ENCODE measurements around the gene LHPP.

Gene LHPP

DNA sequence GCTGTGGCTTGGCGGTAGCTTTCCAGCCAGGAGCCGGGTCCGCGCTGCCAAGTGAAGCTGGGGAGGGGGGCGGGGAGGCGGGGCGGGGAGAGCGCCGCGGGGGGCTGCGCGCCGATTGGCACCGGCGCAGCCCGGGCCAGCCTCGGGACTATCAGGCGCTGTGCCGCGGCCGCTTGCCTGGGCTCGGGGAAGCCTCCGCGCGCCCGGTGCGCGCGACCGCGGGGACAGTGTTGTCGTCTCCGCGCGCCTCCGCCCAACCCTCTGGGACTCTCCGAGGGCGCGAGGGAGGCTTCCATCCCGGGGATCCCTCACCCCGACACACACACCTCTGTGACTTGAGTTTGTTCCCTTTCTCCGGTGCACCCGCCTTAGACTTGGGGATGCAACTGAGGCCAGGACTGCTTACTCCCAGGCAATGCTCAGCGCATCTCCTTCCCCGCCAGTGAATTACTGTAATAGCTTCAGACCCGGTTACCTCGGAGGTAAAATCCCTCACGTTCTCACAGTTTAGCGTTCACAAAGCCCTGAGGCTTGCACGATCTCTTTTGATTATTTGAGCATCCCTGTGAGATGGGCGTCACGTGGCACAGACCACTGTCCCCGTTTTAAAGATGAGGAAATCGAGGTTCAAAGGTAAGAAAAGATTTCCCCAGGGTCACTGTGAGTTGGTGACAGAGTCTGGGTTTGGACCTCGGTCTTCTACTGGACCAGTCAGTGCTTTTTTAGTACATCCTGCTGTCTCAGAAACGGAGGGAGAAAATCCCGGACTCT lies 11.4 kb upstream of the LHPP start, which contains the start of gene NKX1-2:
NKX1-2 (minus strand) TSS at position 24 of the 771 bp plus-strand sequence. CDS start 92 bp downstream, outside the sequence.
- peak; percentile 48 to 71 for DNase-seq (ENCODE audit: low read depth in 1 of 2, low spot score in 1 of 2)
- in situ Hi-C loops (cut with HindIII; ENCODE audit: low pct_unique_long_range_greater_than_20kb, low sequenced_read_pairs): no loop called here
- no peak for TF ChIP-seq JUND (IDR thresholded peaks at IDR 0.05; ENCODE audit: low read depth)

DNA sequence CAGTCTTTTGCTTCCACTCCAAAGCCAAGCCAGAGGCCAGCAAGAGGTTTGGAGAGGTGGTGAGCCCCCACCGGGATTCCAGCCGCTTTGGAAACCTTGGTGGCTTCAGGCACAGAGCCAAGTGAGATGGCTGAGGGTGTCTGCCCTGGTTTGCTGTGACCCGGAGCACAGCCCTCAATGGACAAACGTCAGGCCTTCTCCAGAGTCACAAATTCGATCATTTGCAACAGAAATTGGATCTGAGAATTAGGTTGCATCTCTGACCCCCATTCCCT lies 10.9 kb upstream of the LHPP start:
- in situ Hi-C loops (cut with HindIII; ENCODE audit: low pct_unique_long_range_greater_than_20kb, low sequenced_read_pairs): no loop called here
- no peak for DNase-seq (ENCODE audit: low read depth in 1 of 2, low spot score in 1 of 2)
- no peak for TF ChIP-seq JUND (IDR thresholded peaks at IDR 0.05; ENCODE audit: low read depth)

DNA sequence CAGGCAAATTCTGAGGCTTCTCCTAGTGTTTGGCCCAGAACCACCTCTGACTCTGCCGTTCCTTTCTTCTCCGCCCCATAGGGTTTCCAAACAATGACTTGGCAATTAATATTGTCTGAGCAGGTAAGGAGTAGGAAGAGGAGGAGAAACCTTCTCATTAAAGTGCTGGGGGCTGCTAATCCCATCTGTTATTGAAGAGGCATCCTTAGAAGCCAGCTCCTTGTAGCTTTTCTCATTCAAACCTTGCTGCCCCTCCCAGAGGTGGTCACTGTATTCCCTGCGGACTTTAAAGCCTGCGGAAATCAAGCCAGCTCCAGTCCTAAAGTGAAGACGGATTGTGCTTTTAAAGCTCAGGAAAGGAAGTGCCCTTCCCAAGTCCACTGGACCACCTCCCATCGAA lies 10.3 kb upstream of the LHPP start:
- in situ Hi-C loops (cut with HindIII; ENCODE audit: low pct_unique_long_range_greater_than_20kb, low sequenced_read_pairs): no loop called here
- DNase-seq (ENCODE audit: low read depth in 1 of 2, low spot score in 1 of 2): no peak
- TF ChIP-seq JUND (IDR thresholded peaks at IDR 0.05; ENCODE audit: low read depth): no peak

DNA sequence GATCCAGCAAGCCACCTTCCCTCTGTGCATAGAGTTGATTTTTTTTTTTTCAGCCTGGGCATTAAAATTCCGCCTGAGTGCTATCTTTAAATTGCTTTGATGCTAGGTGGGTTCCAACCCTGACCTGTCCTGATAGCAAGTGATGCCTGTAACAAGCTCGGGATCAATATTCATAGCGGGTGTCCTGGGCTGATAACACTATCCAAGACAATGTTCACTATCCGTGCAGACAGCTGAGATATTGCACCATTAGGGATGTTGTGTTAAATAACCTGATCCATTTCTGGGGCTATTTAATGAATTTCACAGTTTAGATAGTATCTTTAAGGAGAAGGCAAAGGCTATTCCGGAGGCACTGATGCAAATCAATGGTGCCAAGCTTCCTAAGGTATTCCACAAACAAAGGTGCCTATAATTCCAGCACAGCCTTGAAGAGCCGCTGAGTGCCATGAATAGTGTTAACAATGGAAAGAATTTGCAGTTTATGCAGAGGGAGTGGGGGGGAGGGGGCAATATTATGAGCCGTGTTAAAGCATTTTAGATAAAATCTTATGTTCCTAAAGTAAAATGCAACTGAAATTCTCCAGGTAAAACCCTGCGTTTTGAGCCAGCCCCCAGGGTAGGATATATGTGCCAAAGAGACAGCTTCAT lies 7.5 kb upstream of the LHPP start:
- no peak for TF ChIP-seq JUND (IDR thresholded peaks at IDR 0.05; ENCODE audit: low read depth)
- no peak for DNase-seq (ENCODE audit: low read depth in 1 of 2, low spot score in 1 of 2)
- in situ Hi-C loops (cut with HindIII; ENCODE audit: low pct_unique_long_range_greater_than_20kb, low sequenced_read_pairs): no loop called here

DNA sequence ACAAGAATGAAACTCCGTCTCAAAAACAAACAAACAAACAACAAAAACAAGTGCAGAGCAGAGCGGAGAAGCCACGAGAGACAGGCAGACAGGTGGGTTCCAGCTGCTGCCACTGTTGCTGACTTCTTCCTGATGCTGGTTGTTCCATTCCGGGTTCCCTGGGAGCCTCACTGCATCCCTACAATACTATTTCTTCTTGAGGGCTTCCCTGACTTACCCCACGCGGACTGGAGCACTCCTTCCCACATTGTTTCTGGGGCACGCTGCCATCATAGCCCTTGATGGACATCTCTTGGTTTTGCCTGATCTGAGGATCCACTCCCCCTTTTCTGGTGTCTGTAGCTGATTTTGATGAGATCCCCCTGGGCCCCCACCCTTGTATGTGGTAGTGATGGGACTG lies 6.2 kb upstream of the LHPP start:
- no peak for DNase-seq (ENCODE audit: low read depth in 1 of 2, low spot score in 1 of 2)
- in situ Hi-C loops (cut with HindIII; ENCODE audit: low pct_unique_long_range_greater_than_20kb, low sequenced_read_pairs): no loop called here
- no peak for TF ChIP-seq JUND (IDR thresholded peaks at IDR 0.05; ENCODE audit: low read depth)

DNA sequence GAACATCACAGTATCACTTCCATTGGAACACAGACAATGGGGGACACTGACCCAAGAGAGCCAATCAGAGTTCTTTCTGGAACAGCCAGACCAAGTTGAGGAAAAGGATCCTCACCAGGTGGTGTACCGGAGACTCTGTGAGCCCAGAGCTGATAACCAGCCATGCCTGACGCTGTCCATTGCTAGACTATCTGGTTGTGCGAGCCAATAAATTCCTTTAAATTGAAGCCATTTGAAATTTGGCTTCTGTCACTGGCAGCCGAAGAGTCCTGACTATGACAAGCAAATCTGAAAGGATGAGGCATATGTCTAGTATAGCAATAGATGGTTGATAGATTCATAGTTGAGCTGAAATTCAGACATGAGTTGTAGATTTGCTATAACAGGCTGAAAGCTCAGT lies 3.1 kb upstream of the LHPP start:
- in situ Hi-C loops (cut with HindIII; ENCODE audit: low pct_unique_long_range_greater_than_20kb, low sequenced_read_pairs): no loop called here
- TF ChIP-seq JUND (IDR thresholded peaks at IDR 0.05; ENCODE audit: low read depth): no peak
- no peak for DNase-seq (ENCODE audit: low read depth in 1 of 2, low spot score in 1 of 2)

DNA sequence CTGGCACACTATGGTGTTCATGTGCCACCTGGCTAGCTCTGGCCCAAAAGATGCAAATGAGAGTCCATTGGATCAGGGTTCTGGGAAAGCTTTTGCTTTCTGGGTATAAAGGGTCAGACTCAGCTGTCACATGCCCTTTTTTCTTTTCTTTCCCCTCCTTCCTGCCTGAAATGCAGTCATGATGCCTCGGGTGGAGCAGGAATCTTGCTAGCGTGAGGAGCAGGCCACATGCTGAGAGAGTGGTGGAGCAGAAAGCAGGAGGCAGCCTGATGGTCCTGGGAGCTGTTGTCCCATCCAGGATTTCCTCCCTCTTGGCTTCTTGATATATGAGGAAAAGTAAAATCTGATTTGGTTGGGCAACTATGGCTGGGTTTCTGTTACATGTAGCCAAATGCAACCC lies 2.7 kb upstream of the LHPP start:
- TF ChIP-seq JUND (IDR thresholded peaks at IDR 0.05; ENCODE audit: low read depth): no peak
- in situ Hi-C loops (cut with HindIII; ENCODE audit: low pct_unique_long_range_greater_than_20kb, low sequenced_read_pairs): no loop called here
- no peak for DNase-seq (ENCODE audit: low read depth in 1 of 2, low spot score in 1 of 2)

DNA sequence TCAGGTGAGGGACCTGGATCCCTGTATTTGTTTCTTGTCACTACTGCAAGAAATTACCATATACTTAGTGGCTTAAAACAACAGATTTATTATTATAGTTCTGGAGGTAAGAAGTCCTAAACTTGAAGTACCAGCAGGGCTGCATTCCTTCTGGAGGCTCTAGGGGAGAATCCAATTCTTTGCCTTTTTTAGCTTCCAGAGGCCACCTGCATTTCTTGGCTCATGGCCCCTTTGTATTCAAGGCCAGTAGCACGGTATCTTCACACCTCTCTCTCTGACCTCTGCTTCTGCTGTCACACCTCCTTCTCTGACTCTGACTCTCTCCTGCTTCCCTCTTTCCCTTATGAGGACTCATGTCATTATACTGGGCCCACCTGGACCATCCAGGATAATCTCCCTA lies 2.2 kb upstream of the LHPP start:
- in situ Hi-C loops (cut with HindIII; ENCODE audit: low pct_unique_long_range_greater_than_20kb, low sequenced_read_pairs): no loop called here
- DNase-seq (ENCODE audit: low read depth in 1 of 2, low spot score in 1 of 2): peak in 1 of 2 experiments; percentile 91
- no peak for TF ChIP-seq JUND (IDR thresholded peaks at IDR 0.05; ENCODE audit: low read depth)

DNA sequence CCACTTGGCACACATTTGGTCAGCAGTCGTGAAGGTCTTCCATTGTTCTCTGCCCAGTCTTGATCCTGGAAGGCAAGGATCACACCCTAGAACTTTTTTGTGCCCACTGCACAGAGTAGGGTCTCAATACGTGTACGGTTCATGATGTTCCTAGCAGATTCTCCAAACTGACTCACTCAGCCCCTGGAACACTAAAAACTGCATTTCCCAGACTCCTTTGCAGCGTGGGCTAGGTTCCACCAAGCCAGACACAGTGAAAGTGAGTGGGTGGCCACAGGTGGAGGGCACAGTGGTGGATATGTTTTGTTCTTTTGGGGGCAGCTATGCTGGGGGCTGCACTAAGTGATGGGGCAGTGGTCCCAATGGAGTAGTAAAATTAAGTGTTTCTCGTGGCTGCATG lies 1.5 kb upstream of the LHPP start:
- in situ Hi-C loops (cut with HindIII; ENCODE audit: low pct_unique_long_range_greater_than_20kb, low sequenced_read_pairs): no loop called here
- TF ChIP-seq JUND (IDR thresholded peaks at IDR 0.05; ENCODE audit: low read depth): no peak
- no peak for DNase-seq (ENCODE audit: low read depth in 1 of 2, low spot score in 1 of 2)

DNA sequence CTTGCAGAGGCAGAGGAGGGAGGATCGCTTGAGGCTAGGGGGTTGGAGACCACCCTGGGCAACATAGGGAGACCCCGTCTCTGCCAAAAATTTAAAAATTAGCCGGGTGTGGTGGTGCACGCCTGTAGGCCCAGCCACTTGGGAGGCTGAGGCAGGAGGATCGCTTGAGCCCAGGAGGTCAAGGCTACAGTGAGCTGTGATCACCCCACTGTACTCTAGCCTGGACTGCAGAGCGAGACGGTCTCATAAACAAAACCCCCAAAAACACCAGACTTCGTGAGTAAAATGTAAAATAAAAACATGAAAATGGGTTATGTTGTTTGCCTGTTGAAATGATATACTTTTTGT lies 699 bp downstream of the LHPP start:
- TF ChIP-seq JUND (IDR thresholded peaks at IDR 0.05; ENCODE audit: low read depth): no peak
- DNase-seq (ENCODE audit: low read depth in 1 of 2, low spot score in 1 of 2): no peak
- in situ Hi-C loops (cut with HindIII; ENCODE audit: low pct_unique_long_range_greater_than_20kb, low sequenced_read_pairs): no loop called here

DNA sequence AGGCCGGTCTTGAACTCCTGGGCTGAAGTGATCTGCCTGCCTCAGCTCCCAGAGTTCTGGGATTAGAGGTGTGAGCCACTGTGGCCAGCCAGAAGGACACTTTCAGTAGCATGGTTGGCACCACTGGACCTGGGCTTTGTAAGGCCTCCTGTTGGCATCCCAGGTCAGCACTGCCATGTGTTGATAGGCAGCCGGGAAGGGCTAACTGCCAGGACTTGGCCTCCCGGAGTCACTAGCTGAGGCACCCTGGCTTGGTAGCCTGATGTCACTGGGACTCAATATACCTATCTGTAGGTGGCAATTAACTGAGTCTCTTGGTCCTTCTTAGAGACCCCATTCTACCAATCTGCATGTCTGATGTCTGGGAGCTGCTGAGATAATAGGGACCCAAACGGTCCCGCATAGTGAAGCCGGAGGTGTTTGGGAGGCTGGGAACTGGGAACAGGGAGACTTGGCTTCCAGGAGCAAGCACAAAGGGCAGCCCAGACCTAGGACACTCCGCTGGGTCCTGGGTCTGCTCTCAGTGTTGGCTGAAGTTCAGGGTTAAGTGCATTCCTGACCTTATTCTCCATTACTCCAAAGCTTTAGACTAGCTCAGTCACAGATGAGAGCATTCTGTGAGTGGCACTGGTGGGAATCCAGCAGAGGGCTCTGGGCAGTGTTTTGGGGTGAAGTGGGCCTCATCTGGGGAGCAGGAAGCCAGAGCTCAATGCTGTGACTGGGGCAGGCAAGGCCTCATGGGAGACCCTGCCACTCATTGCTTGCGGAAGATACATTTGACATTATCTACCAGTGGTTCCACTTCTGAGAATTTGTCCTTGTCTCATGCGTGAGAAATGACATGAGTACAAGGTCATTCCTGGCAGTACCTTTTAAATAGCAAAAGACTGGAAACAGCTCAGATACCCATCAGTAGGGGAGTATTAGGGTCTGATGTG lies 2.7 kb downstream of the LHPP start:
- in situ Hi-C loops (cut with HindIII; ENCODE audit: low pct_unique_long_range_greater_than_20kb, low sequenced_read_pairs): no loop called here
- TF ChIP-seq JUND (IDR thresholded peaks at IDR 0.05; ENCODE audit: low read depth): no peak
- DNase-seq (ENCODE audit: low read depth in 1 of 2, low spot score in 1 of 2): no peak

DNA sequence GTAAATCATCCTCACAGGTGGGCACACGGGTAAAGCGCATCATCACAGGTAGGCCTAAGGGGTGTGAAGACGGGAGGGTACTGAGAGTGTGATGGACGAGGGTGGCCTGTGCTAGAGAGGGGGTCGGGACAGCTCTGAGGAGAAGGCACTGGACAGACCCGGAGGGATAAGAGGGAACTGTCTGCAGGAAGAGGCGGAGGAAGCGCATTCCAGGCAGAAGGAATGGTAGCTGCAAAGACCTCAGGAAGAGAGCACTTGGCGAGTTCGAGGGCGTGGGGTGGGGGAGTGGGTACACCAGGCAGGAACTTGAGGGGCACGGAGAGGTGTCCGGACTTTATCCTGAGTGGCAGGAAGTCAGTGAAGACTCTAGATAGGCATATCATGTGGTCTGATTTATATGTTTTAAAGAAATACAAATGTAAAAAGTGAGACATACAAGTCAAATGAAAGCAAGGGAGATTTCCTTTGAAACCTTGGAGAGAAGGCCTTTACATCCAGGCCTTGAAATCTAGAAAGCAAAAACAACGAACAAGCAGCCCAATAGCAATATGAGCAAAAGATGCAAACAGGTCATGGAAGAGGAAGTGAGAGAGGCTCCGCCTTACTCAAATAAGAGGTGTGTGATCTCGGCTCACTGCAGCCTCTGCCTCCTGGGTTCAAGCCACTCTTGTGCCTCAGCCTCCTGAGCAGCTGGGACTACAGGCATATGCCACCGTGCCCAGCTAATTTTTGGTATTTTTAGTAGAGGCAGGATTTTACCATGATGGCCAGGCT lies 3.6 kb downstream of the LHPP start:
- no peak for TF ChIP-seq JUND (IDR thresholded peaks at IDR 0.05; ENCODE audit: low read depth)
- no peak for DNase-seq (ENCODE audit: low read depth in 1 of 2, low spot score in 1 of 2)
- in situ Hi-C loops (cut with HindIII; ENCODE audit: low pct_unique_long_range_greater_than_20kb, low sequenced_read_pairs): no loop called here

All from T47D (cell line).